Measurements from ENCODE around the gene DISC1.

The DISC1 gene

DNA sequence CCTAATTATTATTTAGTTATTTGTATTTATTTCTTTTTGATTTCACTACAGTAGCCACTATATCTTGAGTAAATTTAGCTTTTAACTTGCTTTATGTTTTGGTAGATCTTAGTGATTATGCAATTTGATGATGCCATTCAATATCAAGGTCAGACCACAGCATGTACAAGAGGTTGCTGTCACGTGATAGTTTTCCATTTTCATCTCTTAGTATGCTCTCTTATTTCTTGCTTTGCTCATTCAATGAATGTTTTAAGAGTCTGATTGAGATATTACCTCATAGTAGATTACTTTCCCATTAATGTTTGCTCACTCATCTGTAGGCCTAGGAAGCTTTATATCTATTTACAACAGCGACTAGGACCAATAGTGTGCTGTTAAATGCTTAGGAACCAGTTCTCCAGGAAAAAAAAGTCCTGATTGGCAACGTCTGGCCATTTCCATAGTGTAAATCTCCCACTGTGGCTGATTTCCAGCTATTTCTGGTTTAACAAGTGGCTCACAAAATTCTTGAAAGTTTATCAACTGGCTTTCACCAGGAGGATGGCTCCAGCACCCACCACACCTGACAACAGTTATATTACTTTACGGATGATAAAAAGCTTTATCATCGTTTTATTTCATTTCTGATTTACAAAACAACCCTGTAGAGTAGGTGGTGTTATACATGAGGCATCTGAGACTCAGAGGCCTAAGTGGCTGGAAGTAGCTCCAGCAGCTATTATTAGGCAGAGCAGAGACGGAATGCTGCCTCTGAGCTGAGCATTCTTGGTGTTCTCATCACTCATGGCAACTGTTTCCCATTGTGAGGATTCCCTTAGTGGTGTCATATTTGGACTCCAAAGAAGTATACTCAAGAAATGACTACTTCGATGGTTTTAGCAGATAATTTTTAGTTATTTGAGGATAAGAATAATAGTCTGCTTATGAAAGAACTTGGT lies 235.2 kb downstream of the DISC1 start:
- DNase-seq, result no peak

DNA sequence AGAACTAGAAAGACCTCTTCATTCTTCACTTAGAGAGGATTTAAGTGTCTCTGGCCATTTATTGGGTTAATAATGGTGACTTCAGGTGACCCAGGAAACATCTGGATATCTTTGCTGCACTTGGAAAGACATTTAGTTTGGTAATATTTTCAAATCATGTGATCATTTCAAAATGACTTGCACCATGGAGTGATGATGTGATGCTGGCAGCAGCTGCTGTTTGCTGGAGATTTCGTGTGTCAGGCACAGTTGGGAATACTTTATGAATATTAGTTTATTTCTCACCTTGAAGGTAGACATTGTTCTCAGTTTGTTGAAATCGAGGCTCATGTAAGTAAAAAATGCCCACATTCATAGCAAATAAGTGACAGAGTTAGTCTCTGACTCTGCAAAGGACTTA lies 236.0 kb downstream of the DISC1 start:
- no peak for DNase-seq

DNA sequence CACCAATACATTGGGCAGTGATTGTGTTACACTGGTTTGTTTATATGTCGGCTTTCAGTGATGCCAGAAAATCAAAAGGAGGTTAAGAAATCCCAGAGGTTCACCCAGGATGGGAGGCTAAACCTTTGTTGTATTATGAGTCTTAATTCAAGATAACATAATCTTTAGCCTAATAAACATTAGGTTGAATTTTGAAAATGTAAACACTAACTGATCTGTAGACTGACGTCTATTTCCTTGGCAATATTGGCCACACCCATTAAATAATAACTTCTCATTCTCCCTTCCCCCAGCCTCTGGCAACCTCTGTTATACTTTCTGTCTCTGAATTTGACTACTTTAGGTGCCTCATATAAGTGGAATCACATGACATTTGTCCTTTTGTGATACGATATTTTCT lies 238.7 kb downstream of the DISC1 start:
- no peak for DNase-seq

DNA sequence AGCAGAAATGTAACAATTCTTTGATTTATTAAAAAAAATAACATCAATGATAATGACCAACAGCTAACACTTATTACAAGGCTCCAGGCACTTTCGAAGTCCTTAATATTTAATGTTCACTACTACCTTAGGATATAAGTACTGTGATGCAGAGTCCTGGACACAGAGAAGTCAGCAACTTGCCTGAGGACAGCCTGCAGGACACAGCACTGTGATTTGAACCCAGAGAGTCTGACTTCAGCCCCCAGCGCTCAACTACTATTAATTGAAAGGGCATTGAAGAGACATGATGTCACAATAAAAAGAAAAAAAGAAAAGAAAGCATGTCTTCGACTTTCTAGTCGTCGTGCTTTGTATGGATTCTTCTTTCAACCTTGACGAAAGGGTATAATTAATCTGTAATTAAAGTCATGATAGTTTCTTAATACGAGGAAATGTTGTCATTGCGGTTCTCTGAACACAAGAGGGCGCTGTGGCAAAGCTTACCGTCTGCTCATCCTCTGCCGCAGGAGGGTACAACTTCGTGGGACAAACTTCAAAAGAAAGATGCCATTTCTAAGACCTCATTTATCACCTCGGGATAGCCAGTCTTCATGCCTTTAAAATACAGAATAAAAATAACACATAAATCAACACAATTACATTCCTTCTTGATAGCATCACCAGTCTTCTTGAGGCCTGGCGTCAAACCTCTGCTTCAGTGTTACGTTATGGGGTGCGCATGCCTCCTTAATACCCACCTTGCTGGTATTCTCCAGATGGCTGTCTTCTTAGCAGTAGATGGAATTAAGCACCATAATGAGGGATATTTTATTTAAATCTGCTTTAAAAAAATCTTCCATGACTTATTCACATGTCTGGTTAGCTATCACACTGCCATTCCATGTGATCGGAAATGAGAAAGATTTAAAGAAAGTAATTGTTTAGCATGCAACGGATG lies 240.1 kb downstream of the DISC1 start:
- DNase-seq, result peak; percentile 82

DNA sequence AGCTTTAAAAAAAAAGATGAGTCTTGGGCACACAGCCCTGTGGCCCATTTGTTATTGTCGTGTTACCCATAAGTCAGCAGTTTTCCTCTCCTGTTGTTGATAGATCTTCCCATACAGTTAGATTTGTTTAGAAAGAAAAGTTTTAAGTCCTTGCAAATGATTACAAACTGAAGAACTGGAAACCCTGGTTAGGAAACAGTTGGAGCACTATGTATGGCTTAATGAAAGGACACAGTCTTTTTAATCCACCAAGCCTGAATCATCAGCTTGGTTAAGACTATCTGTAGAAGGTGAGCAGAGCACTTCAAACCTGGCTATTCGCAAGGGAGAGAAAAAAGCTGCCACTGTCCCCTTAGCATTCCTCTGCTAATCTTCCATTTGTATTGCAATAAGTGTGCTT lies 241.0 kb downstream of the DISC1 start:
- DNase-seq, result no peak

DNA sequence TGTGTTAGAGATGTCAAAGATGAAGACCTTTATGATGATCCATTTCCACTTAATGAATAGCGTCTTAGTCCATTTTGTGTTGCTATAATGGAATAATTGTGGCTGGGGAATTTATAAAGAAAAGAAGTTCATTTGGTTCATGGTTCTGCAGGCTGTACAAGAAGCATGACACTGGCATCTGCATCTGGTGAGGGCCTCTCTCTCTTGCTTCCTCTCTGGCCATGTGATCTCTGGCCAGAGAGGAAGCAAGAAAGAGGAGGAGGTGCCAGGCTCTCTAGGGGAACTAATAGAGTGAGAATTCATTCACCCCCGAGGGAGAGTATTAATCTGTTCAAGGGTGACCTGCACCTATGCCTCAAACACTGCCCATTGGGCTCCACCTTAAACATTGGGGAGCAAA lies 242.8 kb downstream of the DISC1 start:
- no peak for DNase-seq

DNA sequence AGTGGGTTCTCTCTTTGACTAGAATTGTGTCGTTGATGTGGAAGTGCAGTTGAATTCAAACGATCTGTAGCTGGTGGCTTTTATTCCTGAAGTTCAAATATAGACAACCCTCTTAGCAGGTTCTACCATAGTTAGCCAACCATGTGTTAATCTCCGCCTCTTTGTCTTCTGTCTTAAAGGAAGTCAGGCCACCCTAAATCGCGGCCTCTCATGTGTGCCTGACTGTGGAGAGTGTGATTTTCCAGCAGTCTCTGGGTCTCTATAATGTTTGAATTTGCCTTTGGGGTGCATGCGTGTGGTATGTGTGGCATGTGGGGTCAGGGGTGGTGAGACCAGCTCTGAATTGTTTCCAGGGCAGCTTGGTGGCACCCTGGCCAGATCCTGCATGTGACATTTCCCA lies 244.9 kb downstream of the DISC1 start:
- DNase-seq, result no peak

DNA sequence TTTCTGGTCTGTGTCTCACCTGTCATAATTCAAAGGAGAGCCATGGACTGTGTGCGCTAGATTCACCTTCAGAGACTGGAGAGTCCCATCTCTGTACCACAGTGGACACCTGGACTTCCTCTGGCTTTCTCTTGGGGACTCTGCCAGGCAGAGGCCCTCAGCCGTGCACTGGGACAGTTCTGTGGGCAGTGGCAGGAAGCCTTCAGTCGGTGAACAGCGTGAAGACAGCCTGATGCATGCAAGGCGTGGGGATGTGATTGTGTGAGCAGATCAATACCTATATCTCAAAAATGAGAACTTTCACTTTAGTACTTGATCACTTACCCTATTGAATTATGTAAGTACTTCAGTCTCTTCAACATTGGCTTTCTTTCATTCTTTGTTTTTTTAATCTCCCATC lies 245.3 kb downstream of the DISC1 start:
- DNase-seq, result no peak

DNA sequence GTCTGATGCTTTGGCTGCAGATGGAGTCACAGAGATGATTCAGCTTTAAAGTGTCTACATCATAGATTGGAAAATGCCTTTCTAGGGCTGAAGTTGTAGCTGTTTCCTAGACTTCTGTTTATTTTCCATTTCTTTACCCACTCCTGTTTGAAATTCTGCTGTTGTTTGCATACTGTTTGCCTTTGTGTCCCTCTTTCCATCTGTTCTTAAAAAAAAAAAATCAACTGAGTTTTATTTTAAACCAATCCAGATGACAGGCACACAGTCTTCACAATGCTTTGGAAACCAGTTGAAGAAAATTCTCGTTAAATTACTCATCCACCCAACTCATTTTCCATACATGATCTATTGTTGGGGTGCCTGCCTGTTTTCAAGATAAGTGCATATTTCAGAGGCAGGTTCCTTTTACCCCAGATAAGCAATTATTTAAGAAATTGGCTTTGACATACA lies 245.9 kb downstream of the DISC1 start:
- no peak for DNase-seq

DNA sequence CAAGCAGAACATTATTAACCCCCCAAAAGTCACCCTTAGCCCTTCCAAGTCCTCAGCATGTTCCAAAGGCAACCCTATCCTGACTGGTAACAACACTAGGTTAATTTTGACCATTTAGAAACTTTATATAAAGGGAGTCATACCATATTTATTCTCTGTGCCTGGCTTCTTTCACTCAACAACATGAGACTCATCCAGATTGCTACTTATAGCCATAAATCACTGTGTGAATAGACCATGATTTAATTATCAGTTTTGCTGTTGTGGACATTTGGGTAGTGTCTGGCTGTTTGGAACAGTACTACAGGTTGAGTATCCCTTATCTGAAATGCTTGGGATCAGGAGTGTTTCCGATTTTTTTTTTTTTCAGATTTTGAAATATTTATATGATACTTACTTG lies 252.1 kb downstream of the DISC1 start:
- no peak for DNase-seq

DNA sequence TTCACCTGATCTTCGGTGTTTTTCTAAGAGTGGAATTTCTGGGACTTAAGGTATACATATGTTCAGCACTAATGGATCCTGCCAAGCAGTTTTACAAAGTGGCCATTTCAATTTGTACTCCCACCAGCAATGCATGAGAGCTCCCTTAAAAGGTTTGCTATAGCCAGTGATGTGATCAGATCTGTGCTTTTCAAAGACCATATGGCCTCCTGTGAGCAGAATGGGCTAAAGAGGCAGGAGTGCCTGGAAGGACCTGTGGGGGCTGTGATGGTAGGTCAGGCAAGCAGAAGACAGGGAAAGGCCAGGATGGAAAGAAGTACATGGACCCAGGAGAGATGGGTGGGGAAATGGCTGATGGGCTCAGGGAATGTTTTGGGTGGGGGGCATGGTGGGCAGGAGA lies 252.7 kb downstream of the DISC1 start:
- no peak for DNase-seq

DNA sequence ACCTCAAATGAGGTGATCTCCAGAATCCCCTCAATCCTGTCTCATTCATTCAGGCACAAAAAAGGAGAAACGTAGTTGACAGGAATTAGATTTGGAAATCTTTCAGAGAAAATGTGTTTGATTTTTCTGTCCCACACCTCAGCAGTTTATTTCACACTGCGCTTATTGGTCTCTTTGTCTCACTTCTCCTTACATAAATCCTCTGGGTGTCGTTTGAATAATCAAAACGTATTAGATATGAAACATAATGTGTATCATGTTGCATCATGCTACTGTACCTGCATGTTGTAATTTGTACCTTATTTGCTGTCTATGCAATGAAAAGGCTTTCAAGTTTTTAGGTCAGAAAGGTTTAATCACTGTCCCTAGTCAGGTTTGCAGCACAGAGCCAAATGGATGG lies 255.7 kb downstream of the DISC1 start:
- no peak for DNase-seq

DNA sequence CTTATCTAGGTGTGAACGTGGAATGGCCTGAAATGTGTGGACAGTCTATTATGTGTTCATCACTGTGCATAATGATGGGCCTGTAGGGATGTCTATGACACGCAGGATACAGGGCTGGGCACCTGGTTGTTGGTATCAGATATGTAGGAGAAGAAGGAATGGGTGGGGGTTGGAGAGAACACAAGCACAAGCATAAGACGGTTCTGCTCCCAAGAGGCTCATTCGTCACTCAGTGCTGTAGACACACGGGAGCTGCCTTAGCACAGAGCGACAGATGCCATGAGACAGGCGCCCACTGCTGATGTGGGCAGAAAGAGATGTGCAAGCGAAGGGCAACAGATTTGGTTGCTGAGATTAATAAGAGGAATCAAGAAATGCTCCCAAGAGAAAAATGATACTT lies 256.2 kb downstream of the DISC1 start:
- no peak for DNase-seq

DNA sequence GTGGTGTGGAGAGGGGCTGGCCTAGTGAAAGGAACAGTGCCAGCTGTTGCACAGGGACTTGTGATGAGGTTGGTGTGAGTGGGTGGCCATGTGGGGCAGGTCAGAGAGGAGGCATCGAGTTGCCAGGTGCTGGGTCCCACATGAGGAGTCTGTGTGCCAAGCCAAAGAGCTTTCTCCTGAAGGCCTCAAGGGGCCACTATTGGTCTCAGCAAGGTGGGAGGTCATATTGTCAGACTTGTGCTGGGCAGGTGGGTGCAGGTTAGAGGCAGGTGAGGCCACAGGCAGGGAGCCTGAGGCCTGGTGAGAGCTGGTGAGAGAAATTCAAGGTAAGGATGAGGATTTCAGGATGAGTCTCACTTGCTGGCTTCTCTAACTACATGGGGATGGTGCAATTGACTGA lies 256.8 kb downstream of the DISC1 start:
- no peak for DNase-seq

DNA sequence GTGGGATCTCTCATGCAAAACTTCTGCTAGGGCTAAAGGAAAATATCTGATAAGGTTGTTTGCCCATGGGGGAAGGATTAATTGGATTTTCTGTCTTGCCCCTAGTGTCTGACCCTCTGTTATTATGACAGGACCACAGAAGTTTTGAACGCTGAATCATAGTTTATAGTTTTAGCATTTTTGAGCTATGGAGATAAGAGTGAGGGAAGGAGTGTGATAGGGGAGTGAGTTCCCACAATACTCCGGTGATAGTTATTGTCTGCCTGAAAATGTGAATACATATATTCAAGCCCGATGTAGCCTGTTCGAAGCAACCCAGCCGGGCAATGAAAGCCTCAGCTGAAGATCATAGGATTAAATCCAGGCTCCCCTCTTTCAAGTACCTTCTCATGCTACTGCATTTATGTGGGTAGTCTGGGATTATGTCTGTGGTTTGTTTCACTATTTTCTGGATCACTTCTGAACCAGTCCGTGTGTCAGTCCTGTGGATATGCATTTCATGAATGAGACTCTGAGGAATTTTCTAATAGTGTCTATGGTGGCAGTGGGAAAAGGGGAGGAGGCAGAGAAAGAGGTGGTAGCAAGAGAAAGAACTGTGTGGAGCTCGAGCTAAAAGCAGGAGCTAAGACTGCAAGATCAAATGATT lies 258.7 kb downstream of the DISC1 start:
- DNase-seq, result no peak

DNA sequence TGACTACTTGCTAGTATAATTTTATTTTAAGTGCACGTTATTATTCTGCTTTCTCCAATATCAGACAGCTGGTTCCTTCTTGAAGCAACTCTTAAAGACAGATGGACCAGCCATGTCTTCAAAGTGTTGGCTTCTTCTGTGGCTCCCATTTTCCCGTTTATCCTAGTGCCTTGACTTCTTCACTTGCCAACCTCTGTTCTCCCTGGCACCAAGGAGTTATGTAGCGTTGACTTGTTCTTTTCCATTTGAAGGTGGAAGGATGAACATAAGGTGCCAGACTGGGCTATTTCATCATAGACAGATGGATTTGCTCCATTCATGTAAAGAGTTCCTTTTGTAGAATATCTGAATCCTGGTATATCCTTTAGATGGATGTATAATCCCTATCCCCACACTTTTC lies 260.6 kb downstream of the DISC1 start:
- DNase-seq, result no peak

DNA sequence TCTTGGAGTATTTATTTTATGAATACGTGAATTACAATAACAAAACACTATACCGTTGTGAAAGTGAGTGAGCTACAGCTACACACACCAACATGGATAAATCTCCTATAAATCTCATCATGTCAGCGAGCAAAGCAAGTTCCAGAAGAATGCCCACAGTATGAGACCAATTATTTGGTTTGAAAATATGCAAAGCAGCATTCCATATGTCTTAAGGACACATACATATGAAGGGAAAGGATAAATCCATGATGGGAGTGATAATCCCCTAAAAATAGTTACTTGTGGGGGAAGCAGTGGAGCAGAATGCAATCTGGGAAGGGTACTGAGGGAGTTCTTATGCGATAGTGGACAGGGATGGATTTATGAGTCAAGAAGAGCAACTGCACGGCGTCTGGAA lies 261.3 kb downstream of the DISC1 start:
- DNase-seq, result no peak

DNA sequence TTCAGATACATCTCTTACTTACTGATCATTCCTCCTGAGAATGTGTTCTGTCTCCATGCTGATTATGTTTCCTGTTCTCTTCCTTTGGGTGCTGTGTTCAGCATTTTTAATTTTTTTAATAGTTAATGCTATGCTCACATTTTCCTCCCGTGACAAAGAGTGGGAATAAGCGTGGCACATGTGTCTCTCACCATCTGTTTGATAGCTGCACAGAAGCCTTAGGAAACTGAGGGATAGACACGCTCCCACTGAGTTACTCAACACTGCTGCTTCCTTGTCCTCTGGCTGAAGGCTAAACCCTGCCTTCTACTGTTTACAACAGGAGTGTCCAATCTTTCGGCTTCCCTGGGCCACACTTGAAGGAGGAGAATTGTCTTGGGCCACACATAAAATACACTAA lies 264.2 kb downstream of the DISC1 start:
- DNase-seq, result no peak

DNA sequence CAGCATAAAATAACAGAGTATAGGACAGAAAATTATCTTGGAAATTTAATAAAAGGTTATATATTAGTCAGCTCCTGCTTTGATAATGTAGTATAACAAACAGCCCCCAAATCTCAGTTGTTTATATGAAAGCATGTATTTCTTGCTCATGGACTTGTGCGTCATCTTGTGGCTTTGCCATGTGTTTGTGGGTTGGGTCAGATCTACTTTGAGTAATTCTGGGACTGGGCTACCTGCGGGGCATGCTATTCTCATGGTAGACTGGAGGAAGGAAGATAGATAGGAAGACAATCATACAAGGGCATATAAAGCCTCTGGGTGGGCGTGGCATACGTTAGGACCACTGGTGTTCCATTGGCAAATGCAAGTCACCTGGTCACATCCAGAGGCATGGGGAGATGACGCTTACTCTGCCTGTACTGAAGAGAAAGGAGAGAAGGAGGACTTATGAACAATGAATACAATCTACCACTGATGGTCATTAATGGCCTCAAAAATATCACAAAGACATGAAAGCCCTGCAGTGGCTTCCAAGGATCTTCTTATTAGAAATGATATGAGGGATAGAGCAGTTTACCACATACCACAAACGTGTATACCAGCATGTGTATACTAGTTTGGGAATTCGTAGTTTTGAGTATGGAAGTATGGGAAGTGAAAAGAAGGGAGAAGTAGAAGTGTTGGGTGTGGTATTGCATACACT lies 267.0 kb downstream of the DISC1 start:
- DNase-seq, result no peak

DNA sequence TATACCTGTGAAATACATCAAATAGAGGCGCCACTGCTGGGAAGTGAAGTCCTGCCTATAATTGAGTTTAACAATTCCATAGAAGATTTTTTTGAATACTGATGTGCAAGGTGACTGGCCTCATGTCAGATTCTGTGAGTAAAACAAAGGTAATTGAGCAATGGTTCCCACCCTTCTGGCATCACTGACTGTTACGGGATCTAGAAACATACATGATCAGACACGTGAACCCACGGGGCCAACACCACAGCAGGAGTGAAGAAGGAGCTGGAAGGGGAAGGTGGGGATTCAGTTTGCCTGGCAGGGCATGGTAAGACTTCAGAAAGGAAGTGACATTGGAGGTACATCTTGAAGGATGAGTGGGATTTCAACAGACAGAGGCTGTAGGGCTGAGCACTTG lies 270.2 kb downstream of the DISC1 start:
- no peak for DNase-seq

DNA sequence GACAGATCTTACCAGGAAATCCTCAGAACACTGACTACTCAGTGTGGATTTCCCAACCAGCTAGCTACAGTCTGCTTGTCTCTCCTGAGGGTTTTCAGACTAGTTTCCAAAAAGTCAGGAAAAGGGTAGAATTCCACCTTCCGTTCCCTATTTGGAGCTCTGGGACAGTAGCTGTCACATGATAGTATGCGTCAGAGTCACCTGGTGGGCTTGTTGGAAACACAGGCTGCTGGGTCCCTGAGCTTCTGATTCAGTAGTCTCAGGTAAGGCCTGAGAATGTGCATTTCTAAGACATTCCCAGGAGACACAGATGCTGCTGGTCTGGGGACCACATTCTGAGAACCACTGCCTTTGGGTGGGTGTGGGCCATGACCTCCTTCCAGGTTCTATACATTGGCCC lies 272.5 kb downstream of the DISC1 start:
- no peak for DNase-seq

DNA sequence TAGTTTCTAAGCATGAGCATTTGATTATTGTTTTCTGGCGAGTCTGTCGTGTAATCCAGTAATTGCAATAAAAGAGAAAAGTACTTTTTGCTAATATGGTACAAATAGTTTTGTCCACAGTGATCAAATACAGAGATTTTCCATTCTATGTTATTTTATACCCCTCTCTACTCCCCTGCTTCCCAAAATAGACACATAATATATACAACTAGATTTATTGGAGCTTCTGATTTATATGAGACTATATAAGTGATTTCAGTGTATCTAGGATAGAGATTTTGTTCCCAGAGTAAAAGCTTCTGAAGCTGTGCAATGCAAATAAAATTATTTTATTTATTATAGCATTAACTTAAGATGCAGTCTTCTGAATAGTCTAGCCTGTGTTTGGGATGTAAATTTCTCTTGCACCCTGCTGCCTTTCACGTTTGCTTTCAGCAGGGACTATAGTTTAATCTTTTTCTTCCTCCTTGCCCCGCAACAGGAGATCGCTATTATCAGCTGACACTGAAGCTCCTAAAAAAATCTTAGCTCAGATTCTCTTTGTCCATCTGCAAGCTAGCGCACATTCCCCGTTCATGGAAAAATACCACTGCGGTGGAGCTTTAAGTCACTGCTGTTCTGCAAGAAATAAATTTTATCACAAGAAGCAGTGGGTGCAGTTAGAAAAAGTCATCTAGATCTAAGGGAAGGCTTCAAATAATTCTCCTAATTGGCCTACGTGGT lies 273.3 kb downstream of the DISC1 start:
- no peak for DNase-seq
